Liver (tissue), 9 donors: ENCODE results near the gene ARL6IP4. TPM values are rescaled to one million over a fixed set of nuclear protein-coding genes. Genes with fewer than 3 reads are reported as not detected.

ENCODE experiments used
- DNase-seq: peaks from one replicate; pipeline ENCODE4 v3.0.0-alpha.2; 2017; ENCODE audit warnings: low spot score
- H3K27ac ChIP-seq, 2 donors: one replicate each; pipeline ENCODE4 v1.7.0; 2013; ENCODE audit warnings: inconsistent platforms in 2 of 2, low read length in 2 of 2, control low read depth in 1 of 2, low read depth in 1 of 2, mild to moderate bottlenecking in 1 of 2
- H3K27me3 ChIP-seq, 4 donors: one replicate each; pipeline versions ENCODE4 v1.6.1 to v1.7.0; 2013; ENCODE audit warnings: low read length in 3 of 4, inconsistent platforms in 1 of 4, mild to moderate bottlenecking in 1 of 4, moderate library complexity in 1 of 4; ENCODE audit not compliant: control insufficient read depth in 4 of 4, insufficient read depth in 4 of 4
- H3K36me3 ChIP-seq, 4 donors: one replicate each; pipeline versions ENCODE4 v1.6.1 to v1.7.0; 2013; ENCODE audit warnings: low read length in 3 of 4, mild to moderate bottlenecking in 3 of 4, low read depth in 1 of 4, moderate library complexity in 1 of 4; ENCODE audit not compliant: control insufficient read depth in 4 of 4, insufficient read depth in 3 of 4
- H3K4me1 ChIP-seq, 4 donors: one replicate each; pipeline versions ENCODE4 v1.6.1 to v1.7.0; 2013; ENCODE audit warnings: low read length in 3 of 4, mild to moderate bottlenecking in 3 of 4, moderate library complexity in 1 of 4; ENCODE audit not compliant: control insufficient read depth in 4 of 4, insufficient read depth in 4 of 4
- H3K4me3 ChIP-seq, 3 donors: one replicate each; pipeline versions ENCODE4 v1.6.1 to v1.7.0; 2013; ENCODE audit warnings: low read length in 3 of 3, control low read depth in 1 of 3, low read depth in 1 of 3, mild to moderate bottlenecking in 1 of 3
- H3K9ac ChIP-seq, 2 donors: one replicate each; pipeline ENCODE4 v1.7.0; 2013; ENCODE audit warnings: low read length in 2 of 2, mild to moderate bottlenecking in 2 of 2, moderate library complexity in 2 of 2, control low read depth in 1 of 2, low read depth in 1 of 2
- H3K9me3 ChIP-seq, 4 donors: one replicate each; pipeline versions ENCODE4 v1.6.1 to v1.7.0; 2013; ENCODE audit warnings: low read length in 3 of 4; ENCODE audit not compliant: control insufficient read depth in 4 of 4
- ATF3 ChIP-seq: IDR thresholded peaks from 2 replicates; pipeline ENCODE4 v1.6.1; 2016; ENCODE audit warnings: antibody characterized with exemption
- CTCF ChIP-seq: fragments of 150-350 bp; IDR thresholded peaks from 2 replicates; pipeline ENCODE4 v1.5.1; 2017; ENCODE audit warnings: improper control_type of control experiment, low read depth, low read length; ENCODE audit not compliant: missing input control
- EGR1 ChIP-seq, 2 donors: IDR thresholded peaks; 2 replicates each; pipeline ENCODE4 v1.6.1; 2016 to 2018; ENCODE audit warnings: antibody characterized with exemption in 2 of 2, low read depth in 2 of 2
- FOXA2 ChIP-seq: IDR thresholded peaks from 2 replicates; pipeline ENCODE4 v1.6.1; 2016; ENCODE audit warnings: antibody characterized with exemption
- GABPA ChIP-seq, 2 donors: IDR thresholded peaks in 1 of 2; conservative IDR thresholded peaks in 1 of 2; 2 replicates each; pipeline ENCODE4 v1.6.1; 2016; ENCODE audit warnings: antibody characterized with exemption in 2 of 2, mild to moderate bottlenecking in 1 of 2, moderate library complexity in 1 of 2
- HNF4A ChIP-seq, 2 donors: conservative IDR thresholded peaks; 2 replicates each; pipeline ENCODE4 v1.6.1; 2016; ENCODE audit warnings: antibody characterized with exemption in 2 of 2, mild to moderate bottlenecking in 2 of 2
- HNF4G ChIP-seq: IDR thresholded peaks from 2 replicates; pipeline ENCODE4 v1.6.1; 2016; ENCODE audit warnings: antibody characterized with exemption
- JUND ChIP-seq, 2 donors: IDR thresholded peaks; 2 replicates each; pipeline ENCODE4 v1.6.1; 2016; ENCODE audit warnings: antibody characterized with exemption in 2 of 2
- NR2F2 ChIP-seq: IDR thresholded peaks from 2 replicates; pipeline ENCODE4 v1.6.1; 2016; ENCODE audit warnings: antibody characterized with exemption
- REST ChIP-seq: IDR thresholded peaks from 2 replicates; pipeline ENCODE4 v1.6.1; 2016; ENCODE audit warnings: antibody characterized with exemption, mild to moderate bottlenecking
- RXRA ChIP-seq, 2 donors: IDR thresholded peaks; 2 replicates each; pipeline ENCODE4 v1.6.1; 2017 to 2018; ENCODE audit warnings: antibody characterized with exemption in 2 of 2, mild to moderate bottlenecking in 1 of 2
- SP1 ChIP-seq: IDR thresholded peaks from 2 replicates; pipeline ENCODE4 v1.6.1; 2018; ENCODE audit warnings: antibody characterized with exemption, mild to moderate bottlenecking
- TAF1 ChIP-seq: conservative IDR thresholded peaks from 2 replicates; pipeline ENCODE4 v1.6.1; 2016; ENCODE audit warnings: antibody characterized with exemption, mild to moderate bottlenecking
- YY1 ChIP-seq: IDR thresholded peaks from 2 replicates; pipeline ENCODE4 v1.6.1; 2016; ENCODE audit warnings: antibody characterized with exemption, mild to moderate bottlenecking
- WGBS: extraction: QIAGEN DNeasy Blood & Tissue Kit; methylation state at CpG from one replicate; pipeline ENCODE4 v1.1.7; 2013; 5-methylcytosine and 5-hydroxymethylcytosine counted together
- polyA plus RNA-seq, 2 donors: library from polyadenylated mRNA; stranded (reverse) in 1 of 2; unstranded in 1 of 2; fragments of 200-250 nt in 1 of 2; fragments of >200 nt in 1 of 2; fragmentation: Nextera tagmentation in 1 of 2; extraction: Ambion mirVana in 1 of 2; gene quantifications; one replicate each; pipeline versions ENCODE4 v1.2.1 to v1.2.3, GENCODE V29; 2013 to 2015
- total RNA-seq, 2 donors: library from RNA; depleted of rRNA; stranded (reverse); fragments of >200 nt; gene quantifications; one replicate each; pipeline ENCODE4 v1.2.3, GENCODE V29; 2014
- TF ChIP-seq, protein P1 (sequence below): IDR thresholded peaks from 2 replicates; pipeline ENCODE4 v1.6.1; 2016; ENCODE audit warnings: antibody characterized with exemption
- donor health status: healthy.
- donor health status: healthy.
- donor health status: healthy.
- donor health status: healthy.
- donor health status: healthy.

Gene ARL6IP4
- total and polyA plus RNA-seq, 4 donors: 59.2 to 187 (median 121) TPM

DNA sequence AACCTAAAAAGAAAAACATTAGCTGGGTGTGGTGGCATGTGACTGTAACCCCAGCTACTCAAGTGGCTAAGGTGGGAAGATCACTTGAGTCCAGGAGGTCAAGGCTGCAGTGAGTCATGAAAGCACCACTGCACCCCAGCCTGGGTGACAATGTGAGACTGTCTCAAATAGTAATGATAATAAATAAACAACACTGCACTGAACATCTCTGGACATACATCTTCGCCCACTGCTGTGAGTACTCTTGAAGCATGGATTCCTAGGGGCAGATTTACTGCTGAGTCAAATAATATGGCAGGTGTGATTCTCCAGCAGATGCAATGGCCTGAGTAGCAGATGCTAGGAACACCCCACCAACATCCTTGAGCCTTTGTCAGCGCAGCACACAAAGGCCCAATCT lies 37.8 kb upstream of the ARL6IP4 start:
- no peak for DNase-seq
- Histone ChIP-seq H3K36me3 (no peaks in the 10 kb centered on the region), H3K9me3 (no peaks in the 10 kb centered on the region), H3K4me1 (peaks cover 0 to 2% (median 0%) of the 10 kb centered on the region in 4 donors), H3K9ac (no peak overlapping the region), H3K27me3 (no peaks in the 10 kb centered on the region), H3K4me3 (no peak overlapping the region), H3K27ac (no peak overlapping the region)
- WGBS: 93% methylated on average over 2 of the region's 2 CpGs
- TF ChIP-seq, protein P1, sequence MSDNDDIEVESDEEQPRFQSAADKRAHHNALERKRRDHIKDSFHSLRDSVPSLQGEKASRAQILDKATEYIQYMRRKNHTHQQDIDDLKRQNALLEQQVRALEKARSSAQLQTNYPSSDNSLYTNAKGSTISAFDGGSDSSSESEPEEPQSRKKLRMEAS: no peak
- TF ChIP-seq EGR1 (IDR thresholded peaks at IDR 0.05; ENCODE audit: low read depth in 2 of 2): no peak
- no peak for TF ChIP-seq REST
- TF ChIP-seq GABPA (IDR thresholded peaks at IDR 0.05 in 1 of 2, conservative IDR thresholded peaks at IDR 0.05 in 1 of 2): no peak
- no peak for TF ChIP-seq HNF4G

GRCh38 chr12:122943196-122943595 lies 37.3 kb upstream of the ARL6IP4 start:
- Histone ChIP-seq H3K9me3 (no peaks in the 10 kb centered on the region), H3K27ac (no peak overlapping the region), H3K27me3 (no peaks in the 10 kb centered on the region), H3K4me3 (no peak overlapping the region), H3K4me1 (no peaks in the 10 kb centered on the region), H3K9ac (no peak overlapping the region), H3K36me3 (no peaks in the 10 kb centered on the region)
- DNase-seq: no peak
- no peak for TF ChIP-seq TAF1
- TF ChIP-seq NR2F2: peak; percentile 26
- TF ChIP-seq YY1: no peak
- 75% methylated on average over 13 of the region's 13 CpGs for WGBS

GRCh38 chr12:122944605-122945592 lies 35.6 kb upstream of the ARL6IP4 start:
- Histone ChIP-seq H3K27me3 (no peaks in the 10 kb centered on the region), H3K36me3 (no peaks in the 10 kb centered on the region), H3K4me3 (no peak overlapping the region), H3K27ac (no peak overlapping the region), H3K9ac (no peak overlapping the region), H3K9me3 (no peaks in the 10 kb centered on the region), H3K4me1 (no peaks in the 10 kb centered on the region)
- 87% methylated on average over 14 of the region's 14 CpGs for WGBS
- DNase-seq: no peak
- no peak for TF ChIP-seq HNF4A (conservative IDR thresholded peaks at IDR 0.05)
- TF ChIP-seq YY1: no peak
- TF ChIP-seq EGR1 (IDR thresholded peaks at IDR 0.05; ENCODE audit: low read depth in 2 of 2): no peak
- TF ChIP-seq ATF3: no peak
- TF ChIP-seq NR2F2: no peak
- no peak for TF ChIP-seq CTCF
- no peak for TF ChIP-seq FOXA2
- TF ChIP-seq JUND (IDR thresholded peaks at IDR 0.05): no peak
- TF ChIP-seq, protein P1: no peak
- no peak for TF ChIP-seq REST
- no peak for TF ChIP-seq SP1
- TF ChIP-seq TAF1: no peak
- TF ChIP-seq RXRA (IDR thresholded peaks at IDR 0.05): no peak
- TF ChIP-seq HNF4G: no peak
